GM18499 (cell line): ENCODE results near the gene FOXD3.

Experiments
- ATAC-seq: cut with Tn5 transposase; IDR thresholded peaks from one replicate; pipeline ENCODE4 v1.9.1; 2021; ENCODE audit warnings: moderate number of reproducible peaks; ENCODE audit not compliant: insufficient read depth, unreplicated experiment

The FOXD3 gene

DNA sequence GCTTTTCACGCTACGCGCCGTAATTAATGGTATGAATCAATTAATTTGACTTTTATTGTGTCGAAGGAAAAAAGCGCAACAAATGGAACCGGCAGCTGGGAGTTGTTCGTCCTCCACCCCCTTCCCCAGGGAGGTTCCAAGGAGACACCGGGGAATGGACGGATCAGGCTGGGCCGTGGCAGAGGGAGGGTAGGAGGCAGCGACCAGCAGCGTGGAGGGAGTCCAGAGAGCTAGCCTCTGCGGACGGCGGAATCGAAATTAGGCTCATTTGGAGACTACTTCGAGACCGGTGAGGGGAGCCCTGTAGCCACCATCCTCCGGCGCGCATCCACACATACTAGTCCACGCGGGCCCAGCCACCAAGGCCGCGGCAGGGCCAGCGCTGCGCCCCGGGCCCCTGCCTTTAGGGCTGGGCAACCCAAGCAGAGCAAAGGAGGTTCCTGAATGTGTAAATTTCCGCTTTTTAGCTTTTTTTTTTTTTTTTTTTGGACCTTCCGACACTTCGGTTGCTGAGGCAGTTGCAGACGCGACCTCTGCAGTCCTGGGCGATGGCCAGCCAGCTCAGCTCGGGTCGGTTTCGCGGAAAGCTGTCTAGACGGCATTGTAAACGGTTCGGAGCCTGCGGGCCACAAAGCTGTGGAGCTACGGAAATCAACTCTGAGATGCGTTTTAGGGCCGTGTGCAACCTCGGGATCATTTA is 2.2 kb upstream of the FOXD3 start:
- ATAC-seq, result no peak

- no peak for ATAC-seq
Observed at GRCh38 chr1:63321066-63321784, 1.1 kb upstream of the FOXD3 start.

- no peak for ATAC-seq
Observed at GRCh38 chr1:63321785-63322113, 618 bp upstream of the FOXD3 start.

GRCh38 chr1:63322944-63323864 is 837 bp downstream of the FOXD3 start:
- ATAC-seq, result no peak

- ATAC-seq, result no peak
Observed at GRCh38 chr1:63323865-63324778, 1.8 kb downstream of the FOXD3 start.

DNA sequence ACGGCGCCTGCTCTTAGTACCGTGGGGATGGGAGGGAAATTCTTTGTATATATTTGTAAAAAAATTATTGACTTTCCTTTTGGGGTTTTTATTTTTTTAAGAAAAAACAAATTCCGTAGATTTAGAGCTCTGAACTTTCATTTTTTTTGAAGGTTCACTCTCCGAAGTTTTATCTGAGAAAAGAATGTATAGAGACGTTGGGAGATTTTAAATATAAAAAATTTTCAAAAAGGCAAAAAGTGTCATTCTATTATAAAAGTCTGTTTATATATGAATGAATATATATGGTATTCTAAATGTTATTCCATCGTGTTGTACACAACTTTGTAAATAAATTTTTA is 2.4 kb downstream of the FOXD3 start:
- ATAC-seq, result no peak

GRCh38 chr1:63325279-63325985 is 3.1 kb downstream of the FOXD3 start:
- no peak for ATAC-seq

GRCh38 chr1:63326106-63326472 is 3.7 kb downstream of the FOXD3 start:
- no peak for ATAC-seq

DNA sequence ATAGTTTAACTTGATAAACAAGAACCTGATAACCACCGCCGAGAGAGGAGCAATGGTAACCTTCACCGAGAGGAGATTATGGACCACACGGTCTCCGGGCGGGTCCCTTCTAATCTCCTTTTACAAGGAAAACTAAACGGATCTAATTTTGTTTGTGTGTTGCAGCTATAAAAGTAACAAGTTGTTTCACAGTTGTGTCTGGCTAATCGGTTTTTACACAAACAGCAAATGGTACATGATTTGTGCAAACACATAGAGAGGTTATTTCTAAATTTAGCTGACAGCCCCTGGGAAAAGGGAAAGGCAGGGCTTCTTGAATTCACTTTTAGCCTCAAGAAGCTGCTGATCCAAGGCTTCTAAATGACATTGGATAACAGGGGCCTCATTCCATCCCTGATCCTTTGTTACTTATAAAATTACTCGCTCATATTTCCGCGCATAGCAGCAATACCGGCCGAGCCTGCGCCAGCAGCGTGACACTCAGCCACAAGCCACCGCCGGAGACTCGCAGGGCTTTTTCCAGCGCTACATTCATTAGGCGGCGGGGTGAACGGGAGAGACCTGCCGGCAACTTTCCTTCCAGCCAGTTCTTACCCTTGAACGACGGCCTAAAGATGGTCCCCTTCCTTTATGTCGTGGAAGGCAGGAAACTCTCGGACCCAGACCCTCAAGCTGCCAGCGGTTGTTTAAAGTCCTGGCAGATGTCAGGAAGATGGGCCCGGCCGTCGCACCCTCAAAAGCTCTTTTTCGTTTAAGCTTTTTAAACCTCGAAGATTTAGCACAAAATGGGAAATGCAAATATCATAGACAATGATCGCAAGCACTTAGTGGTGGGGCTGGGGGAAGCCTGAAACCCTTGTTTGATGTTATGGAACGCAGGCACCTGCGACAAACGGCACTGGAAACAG is 4.4 kb downstream of the FOXD3 start:
- no peak for ATAC-seq

DNA sequence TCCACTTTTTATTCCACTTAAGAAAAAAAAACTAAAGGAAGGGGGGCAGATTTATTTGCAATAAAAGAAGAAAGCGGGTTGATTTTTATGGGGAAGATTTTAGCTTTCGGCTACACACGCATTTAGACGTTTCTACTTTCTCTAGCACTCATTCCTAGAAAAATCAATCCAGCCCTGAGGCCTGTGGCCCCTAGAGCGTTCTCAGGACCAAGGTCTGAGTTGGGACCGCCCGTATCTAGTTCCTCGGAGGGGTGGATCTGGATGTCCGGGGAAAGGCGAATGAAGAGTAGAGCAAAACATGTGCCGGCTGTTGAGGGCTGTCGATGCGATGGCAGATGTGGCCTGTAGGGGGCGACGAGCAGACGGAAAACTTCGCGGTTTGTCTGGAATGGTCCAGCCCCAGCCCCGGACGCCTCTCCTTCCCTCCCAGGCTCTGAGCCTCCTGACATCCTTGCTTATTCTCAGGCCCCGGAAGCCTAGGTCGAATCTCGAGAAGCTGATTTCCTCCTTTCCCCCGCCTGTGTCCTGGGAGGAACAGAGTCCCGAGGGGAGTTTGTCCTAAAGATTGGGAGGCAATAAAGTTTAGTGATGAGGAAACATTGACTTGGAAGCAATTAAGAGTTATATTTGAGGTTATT is 5.2 kb downstream of the FOXD3 start:
- ATAC-seq, result no peak

- no peak for ATAC-seq
Observed at GRCh38 chr1:63328122-63328521, 5.8 kb downstream of the FOXD3 start.

DNA sequence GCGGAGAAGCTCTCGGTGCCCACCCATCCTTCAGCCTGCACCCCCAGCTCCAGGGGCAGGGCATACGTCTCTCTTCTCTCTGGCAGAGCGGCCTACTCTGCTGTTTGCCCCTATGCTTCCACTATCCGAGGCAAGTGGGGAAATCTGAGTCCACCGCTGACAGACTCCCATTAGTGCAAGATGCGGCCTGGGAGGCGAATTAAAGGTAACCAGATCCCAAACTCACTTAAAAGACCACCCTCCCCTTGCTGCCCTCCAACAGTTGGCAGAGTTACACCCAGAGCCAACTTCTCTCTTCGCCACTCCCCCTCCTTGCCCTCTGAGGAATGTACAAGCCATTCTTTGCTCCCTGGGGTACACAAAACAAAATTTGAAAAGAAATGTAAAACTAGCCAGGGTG is 6.4 kb downstream of the FOXD3 start:
- no peak for ATAC-seq

DNA sequence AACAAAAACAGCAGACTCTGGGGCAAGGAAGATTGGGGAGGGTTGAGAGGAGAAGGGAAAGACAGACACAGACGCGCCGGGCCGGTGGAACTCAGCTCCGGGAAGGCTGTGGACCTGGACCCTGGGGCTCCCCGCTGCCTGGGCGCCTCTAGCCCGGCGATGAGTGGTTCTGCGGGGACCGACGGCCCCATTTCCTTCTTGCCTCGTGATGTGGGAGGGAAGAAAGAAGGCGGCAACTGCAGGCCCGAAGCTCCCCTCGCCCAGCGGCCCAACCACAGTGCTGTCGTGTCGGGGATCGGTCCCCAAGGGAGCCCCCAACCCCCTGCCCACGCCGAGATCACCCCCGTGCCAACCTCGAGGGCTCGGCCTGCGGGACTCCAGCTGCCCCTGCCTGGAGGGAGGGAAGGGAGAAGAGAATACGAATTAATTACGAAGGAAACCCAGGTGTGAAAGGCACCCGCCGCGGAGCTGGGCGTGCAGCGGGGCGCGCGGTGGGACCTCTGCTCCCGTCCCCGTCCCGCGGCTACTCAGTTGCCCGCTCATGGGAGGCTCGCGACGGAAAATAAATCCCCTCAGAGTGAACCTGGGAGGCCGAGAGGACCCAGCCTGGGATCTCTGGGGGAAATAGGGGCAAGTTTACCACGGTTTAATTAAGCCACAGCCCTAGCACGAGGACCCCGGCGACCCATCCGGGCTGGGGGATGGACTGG is 7.4 kb downstream of the FOXD3 start:
- no peak for ATAC-seq

- ATAC-seq, result no peak
Observed at GRCh38 chr1:63330331-63330916, 8.1 kb downstream of the FOXD3 start.

GRCh38 chr1:63342402-63342801 is 20.0 kb downstream of the FOXD3 start:
- no peak for ATAC-seq

DNA sequence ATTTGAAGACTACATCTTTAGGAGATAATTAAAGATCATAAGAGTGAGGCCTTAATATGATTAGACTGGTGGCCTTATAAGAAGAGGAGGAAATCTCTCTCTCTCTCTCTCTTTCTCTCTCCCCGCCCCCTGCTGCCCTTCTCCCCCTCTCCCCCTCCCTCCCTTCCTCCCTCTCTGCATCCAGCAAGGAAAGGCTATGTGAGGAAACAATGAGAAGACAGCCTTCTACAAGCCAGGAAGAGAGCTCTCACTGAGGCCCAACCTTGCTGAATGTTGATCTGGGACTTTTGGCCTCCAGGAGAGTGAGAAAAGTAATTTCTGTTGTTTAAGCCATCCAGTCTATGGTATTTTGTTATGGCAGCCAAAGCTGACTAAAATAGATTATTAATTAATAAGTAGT is 21.6 kb downstream of the FOXD3 start:
- ATAC-seq, result no peak

GRCh38 chr1:63350320-63350719 is 28.0 kb downstream of the FOXD3 start:
- no peak for ATAC-seq
